Measurements from ENCODE around the gene PEF1.

Gene PEF1

GRCh38 chr1:31620631-31621497 is 23.8 kb downstream of the PEF1 start:
- H3K27ac ChIP-seq (ENCODE audit: low read depth, low read length) = no peak overlapping the region
- H3K4me3 ChIP-seq (ENCODE audit: low read depth, low read length) = no peak overlapping the region
- H3K27me3 ChIP-seq (ENCODE audit: control insufficient read depth, insufficient read depth, low read length) = peaks cover 29% of the 10 kb centered on the region
- 0 out of 2 replicates have a peak, but pooled peaks cover 4% of the 10 kb centered on the region for H3K4me1 ChIP-seq (ENCODE audit: control insufficient read depth, insufficient read depth, low read length)
- no peak overlapping the region for H3K9ac ChIP-seq (ENCODE audit: low read depth, low read length)
- H3K9me3 ChIP-seq (ENCODE audit: control insufficient read depth, insufficient read depth, low read length) = no peaks in the 10 kb centered on the region
- H3K36me3 ChIP-seq (ENCODE audit: control insufficient read depth, insufficient read depth, low read length) = no peaks in the 10 kb centered on the region

DNA sequence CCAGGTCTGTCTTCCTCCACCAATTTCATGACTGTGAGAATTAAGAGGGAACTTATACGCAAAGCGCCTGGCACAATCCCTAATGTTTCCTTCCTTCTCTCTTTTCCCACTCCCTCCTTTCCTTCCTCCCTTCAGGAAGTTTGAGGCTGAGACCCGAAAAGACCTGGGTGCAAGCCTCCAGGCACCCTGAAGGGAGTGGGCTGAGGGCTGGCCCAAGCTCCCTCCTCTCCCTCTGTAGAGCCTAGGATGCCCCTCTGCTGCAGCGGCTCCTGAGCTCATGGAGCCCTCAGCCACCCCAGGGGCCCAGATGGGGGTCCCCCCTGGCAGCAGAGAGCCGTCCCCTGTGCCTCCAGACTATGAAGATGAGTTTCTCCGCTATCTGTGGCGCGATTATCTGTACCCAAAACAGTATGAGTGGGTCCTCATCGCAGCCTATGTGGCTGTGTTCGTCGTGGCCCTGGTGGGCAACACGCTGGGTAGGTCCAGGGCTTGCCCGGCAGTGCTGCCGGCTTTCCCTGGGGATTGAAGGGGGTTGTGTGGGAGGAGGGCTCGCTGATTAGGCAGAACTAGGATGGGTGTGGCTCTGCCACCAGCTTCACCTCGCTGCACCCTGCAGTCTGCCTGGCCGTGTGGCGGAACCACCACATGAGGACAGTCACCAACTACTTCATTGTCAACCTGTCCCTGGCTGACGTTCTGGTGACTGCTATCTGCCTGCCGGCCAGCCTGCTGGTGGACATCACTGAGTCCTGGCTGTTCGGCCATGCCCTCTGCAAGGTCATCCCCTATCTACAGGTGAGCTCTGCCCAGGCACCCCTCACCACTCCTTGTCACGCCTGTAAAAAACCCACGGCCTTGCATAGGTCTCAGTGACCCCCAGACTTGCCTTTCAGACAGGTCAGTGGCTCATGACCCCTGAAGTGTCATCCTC is 25.5 kb downstream of the PEF1 start:
- Histone ChIP-seq H3K36me3 (ENCODE audit: control insufficient read depth, insufficient read depth, low read length) (no peaks in the 10 kb centered on the region), H3K4me1 (ENCODE audit: control insufficient read depth, insufficient read depth, low read length) (peaks cover 7% of the 10 kb centered on the region; the same call in 1 of the 2 replicates), H3K9me3 (ENCODE audit: control insufficient read depth, insufficient read depth, low read length) (no peaks in the 10 kb centered on the region), H3K4me3 (ENCODE audit: low read depth, low read length) (no peak overlapping the region), H3K9ac (ENCODE audit: low read depth, low read length) (no peak overlapping the region), H3K27me3 (ENCODE audit: control insufficient read depth, insufficient read depth, low read length) (peaks cover 31% of the 10 kb centered on the region), H3K27ac (ENCODE audit: low read depth, low read length) (no peak overlapping the region)

DNA sequence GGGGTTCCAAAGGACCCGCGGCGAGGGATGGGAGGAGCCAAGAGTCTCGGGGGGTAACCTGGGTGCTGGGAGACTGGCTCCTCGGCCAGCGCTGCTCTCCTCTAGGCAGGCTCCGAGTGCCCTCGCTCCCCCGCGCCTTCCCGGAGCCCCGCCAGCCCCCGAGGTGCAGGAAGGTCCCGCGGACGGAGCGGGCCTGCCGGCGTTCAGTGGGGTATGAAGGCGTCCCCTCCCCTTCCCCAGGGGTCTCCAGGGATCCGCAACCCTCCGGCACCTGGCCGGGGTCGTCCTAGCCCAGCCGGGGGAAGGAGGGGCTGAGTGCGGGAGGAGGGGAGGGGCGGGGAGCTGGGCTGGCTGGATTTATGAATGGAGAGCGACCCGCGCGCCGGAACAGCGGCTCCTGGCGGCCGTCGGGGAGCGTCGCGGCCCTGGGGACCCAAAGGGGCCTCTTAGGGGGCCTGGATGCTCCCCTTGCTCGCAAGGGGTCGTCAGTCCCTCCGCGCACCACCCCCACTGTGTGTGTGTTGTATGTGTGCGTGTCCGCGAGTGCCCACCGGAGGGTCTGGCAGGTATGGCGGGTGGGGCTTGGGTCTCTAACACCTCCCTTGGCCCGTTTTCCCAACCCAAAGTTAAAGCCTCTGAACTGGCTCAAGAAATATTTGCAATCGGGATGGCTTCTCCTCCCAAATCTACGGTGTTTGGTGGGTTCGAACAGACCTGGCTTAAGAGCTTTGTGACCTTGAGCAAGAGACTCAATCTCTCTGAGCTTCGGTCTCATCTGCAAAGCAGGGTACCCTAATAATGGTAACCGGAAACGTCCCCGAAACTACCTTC is 26.5 kb downstream of the PEF1 start:
- Histone ChIP-seq H3K27ac (ENCODE audit: low read depth, low read length) (no peak overlapping the region), H3K27me3 (ENCODE audit: control insufficient read depth, insufficient read depth, low read length) (peaks cover 31% of the 10 kb centered on the region), H3K4me3 (ENCODE audit: low read depth, low read length) (peak overlapping the region; percentile 76), H3K9ac (ENCODE audit: low read depth, low read length) (no peak overlapping the region), H3K36me3 (ENCODE audit: control insufficient read depth, insufficient read depth, low read length) (no peaks in the 10 kb centered on the region), H3K9me3 (ENCODE audit: control insufficient read depth, insufficient read depth, low read length) (no peaks in the 10 kb centered on the region), H3K4me1 (ENCODE audit: control insufficient read depth, insufficient read depth, low read length) (peaks cover 8% of the 10 kb centered on the region; the same call in 1 of the 2 replicates)

DNA sequence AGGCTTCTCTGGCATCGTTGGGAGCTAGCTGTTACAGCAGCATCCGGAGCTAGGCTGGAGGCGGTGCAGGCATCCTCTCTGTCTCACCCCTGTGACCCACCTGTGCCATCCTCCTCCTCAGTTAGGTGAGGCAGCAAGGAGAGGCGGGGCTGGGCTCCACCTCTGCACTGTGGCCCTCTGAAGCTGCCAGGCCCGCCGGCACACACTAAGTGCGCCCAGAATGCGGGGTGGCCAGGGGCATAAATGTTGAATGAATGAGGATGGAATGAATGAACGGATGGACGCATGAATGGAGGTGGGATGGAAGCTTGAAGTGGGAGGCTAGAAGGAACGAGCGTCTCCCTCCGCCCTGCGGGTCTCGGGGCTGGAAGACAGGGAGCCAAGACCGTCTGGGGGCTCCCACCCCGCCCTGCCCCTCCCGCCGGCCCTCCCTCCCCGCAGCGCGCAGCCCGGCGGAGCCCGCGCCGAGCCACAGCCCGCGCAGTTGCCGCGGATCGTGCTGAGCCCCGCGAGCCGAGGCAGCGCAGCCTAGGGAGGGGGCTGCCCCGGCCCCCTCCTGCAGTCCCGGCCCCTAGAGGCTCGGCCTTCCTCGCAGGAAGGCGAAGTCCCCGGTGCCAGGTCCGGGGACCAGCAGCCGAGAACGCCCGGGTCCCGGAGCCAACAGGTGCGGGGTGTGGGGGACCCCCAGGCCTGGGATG is 27.3 kb downstream of the PEF1 start, which contains the start of gene HCRTR1:
Gene HCRTR1, plus strand, starts transcription at position 472 of the 698 bp plus-strand sequence. CDS start 1,504 bp downstream, outside the sequence.
- H3K27ac ChIP-seq (ENCODE audit: low read depth, low read length) = no peak within 1 kb of the TSS
- H3K9ac ChIP-seq (ENCODE audit: low read depth, low read length) = no peak within 1 kb of the TSS

DNA sequence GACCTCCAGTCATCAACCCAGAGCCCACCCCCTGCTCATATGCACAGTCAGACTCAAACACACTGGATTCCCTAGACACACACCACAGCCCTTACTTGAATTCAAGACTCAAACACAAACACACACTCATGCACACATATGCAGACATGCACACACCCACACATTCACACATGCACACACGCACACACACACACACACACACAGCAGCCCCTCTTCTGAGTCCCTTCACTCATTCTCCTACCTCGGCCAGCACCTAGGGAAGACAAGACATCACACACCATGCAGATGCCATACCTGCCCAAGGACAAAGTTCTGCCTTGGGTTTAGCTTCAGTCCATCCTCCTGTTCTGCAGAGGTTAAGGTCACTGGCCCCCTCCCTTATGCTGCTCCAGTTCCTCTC is 28.7 kb downstream of the PEF1 start:
- Histone ChIP-seq H3K27me3 (ENCODE audit: control insufficient read depth, insufficient read depth, low read length) (peaks cover 31% of the 10 kb centered on the region), H3K9ac (ENCODE audit: low read depth, low read length) (no peak overlapping the region), H3K36me3 (ENCODE audit: control insufficient read depth, insufficient read depth, low read length) (no peaks in the 10 kb centered on the region), H3K4me3 (ENCODE audit: low read depth, low read length) (no peak overlapping the region), H3K9me3 (ENCODE audit: control insufficient read depth, insufficient read depth, low read length) (no peaks in the 10 kb centered on the region), H3K4me1 (ENCODE audit: control insufficient read depth, insufficient read depth, low read length) (peaks cover 8% of the 10 kb centered on the region; the same call in 1 of the 2 replicates), H3K27ac (ENCODE audit: low read depth, low read length) (no peak overlapping the region)

More for the DNA sequence above, 27.3 kb downstream of the PEF1 start, which contains the start of gene HCRTR1:
- Histone ChIP-seq H3K27me3 (ENCODE audit: control insufficient read depth, insufficient read depth, low read length) (peaks cover 31% of the 10 kb centered on the region), H3K4me1 (ENCODE audit: control insufficient read depth, insufficient read depth, low read length) (peaks cover 8% of the 10 kb centered on the region; the same call in 1 of the 2 replicates), H3K36me3 (ENCODE audit: control insufficient read depth, insufficient read depth, low read length) (no peaks in the 10 kb centered on the region), H3K4me3 (ENCODE audit: low read depth, low read length) (peak within 1 kb of the TSS; percentile 76), H3K9me3 (ENCODE audit: control insufficient read depth, insufficient read depth, low read length) (no peaks in the 10 kb centered on the region)

DNA sequence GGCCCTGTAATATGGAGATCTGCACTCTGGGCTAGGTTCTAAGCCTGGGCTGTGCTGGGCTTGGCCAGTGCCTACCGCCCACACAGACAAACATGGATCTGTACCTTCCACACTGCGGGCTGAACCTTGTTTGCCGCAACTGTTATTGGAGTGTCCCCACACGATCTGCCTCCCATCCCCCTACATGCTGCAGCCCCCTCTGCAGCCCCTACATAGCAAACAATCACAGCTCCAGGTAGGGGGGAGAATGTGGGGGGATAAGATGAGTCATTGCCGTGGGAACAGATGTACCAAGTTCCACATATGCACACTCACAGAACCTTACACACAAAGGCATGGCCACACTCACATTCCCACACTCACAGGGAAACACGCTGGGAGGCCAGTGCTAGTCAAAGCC is 29.3 kb downstream of the PEF1 start:
- Histone ChIP-seq H3K36me3 (ENCODE audit: control insufficient read depth, insufficient read depth, low read length) (no peaks in the 10 kb centered on the region), H3K27me3 (ENCODE audit: control insufficient read depth, insufficient read depth, low read length) (peaks cover 31% of the 10 kb centered on the region), H3K9ac (ENCODE audit: low read depth, low read length) (no peak overlapping the region), H3K4me1 (ENCODE audit: control insufficient read depth, insufficient read depth, low read length) (peaks cover 8% of the 10 kb centered on the region; the same call in 1 of the 2 replicates), H3K4me3 (ENCODE audit: low read depth, low read length) (no peak overlapping the region), H3K9me3 (ENCODE audit: control insufficient read depth, insufficient read depth, low read length) (no peaks in the 10 kb centered on the region), H3K27ac (ENCODE audit: low read depth, low read length) (no peak overlapping the region)

- no peaks in the 10 kb centered on the region for H3K36me3 ChIP-seq (ENCODE audit: control insufficient read depth, insufficient read depth, low read length)
- H3K9ac ChIP-seq (ENCODE audit: low read depth, low read length) = no peak overlapping the region
- no peak overlapping the region for H3K4me3 ChIP-seq (ENCODE audit: low read depth, low read length)
- no peaks in the 10 kb centered on the region for H3K9me3 ChIP-seq (ENCODE audit: control insufficient read depth, insufficient read depth, low read length)
- no peak overlapping the region for H3K27ac ChIP-seq (ENCODE audit: low read depth, low read length)
- peaks cover 8% of the 10 kb centered on the region; the same call in 1 of the 2 replicates for H3K4me1 ChIP-seq (ENCODE audit: control insufficient read depth, insufficient read depth, low read length)
- H3K27me3 ChIP-seq (ENCODE audit: control insufficient read depth, insufficient read depth, low read length) = peaks cover 31% of the 10 kb centered on the region
These were observed 30.2 kb downstream of the PEF1 start for GRCh38 chr1:31614414-31615005.

DNA sequence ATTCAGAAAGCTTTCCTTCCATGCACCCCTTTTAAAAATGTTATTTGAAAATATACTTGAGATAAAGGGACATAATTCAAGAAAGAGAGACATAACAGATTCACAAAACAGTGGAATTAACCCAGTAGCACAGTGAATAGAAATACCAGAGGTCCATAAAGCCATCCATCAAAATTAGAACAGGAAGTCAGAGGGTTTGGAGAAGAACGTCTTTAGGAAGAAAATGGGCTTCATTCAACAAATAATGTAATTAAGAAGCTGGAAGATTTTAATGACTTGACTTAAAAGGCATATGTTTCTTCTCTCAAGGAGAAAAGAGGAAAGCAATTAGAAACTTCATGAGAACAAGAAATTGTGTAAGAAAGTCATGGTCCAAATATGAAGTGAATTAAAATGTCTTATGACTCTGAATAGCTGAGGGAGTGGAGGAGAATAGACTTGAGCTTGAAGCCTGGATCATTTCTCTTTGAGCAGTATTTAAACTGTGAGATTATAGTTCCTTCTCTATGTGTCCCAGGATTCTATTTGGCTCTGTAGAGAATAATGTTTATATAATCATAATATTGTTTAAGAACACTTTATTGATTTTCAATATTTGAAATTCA is 35.1 kb downstream of the PEF1 start:
- H3K27ac ChIP-seq (ENCODE audit: low read depth, low read length) = no peak overlapping the region
- H3K36me3 ChIP-seq (ENCODE audit: control insufficient read depth, insufficient read depth, low read length) = no peaks in the 10 kb centered on the region
- H3K9ac ChIP-seq (ENCODE audit: low read depth, low read length) = no peak overlapping the region
- no peaks in the 10 kb centered on the region for H3K9me3 ChIP-seq (ENCODE audit: control insufficient read depth, insufficient read depth, low read length)
- no peaks in the 10 kb centered on the region for H3K27me3 ChIP-seq (ENCODE audit: control insufficient read depth, insufficient read depth, low read length)
- H3K4me3 ChIP-seq (ENCODE audit: low read depth, low read length) = no peak overlapping the region
- peaks cover 4% of the 10 kb centered on the region; the same call in 1 of the 2 replicates for H3K4me1 ChIP-seq (ENCODE audit: control insufficient read depth, insufficient read depth, low read length)

GRCh38 chr1:31607360-31607759 is 37.3 kb downstream of the PEF1 start:
- Histone ChIP-seq H3K9me3 (ENCODE audit: control insufficient read depth, insufficient read depth, low read length) (no peaks in the 10 kb centered on the region), H3K4me3 (ENCODE audit: low read depth, low read length) (no peak overlapping the region), H3K27ac (ENCODE audit: low read depth, low read length) (no peak overlapping the region), H3K9ac (ENCODE audit: low read depth, low read length) (no peak overlapping the region), H3K36me3 (ENCODE audit: control insufficient read depth, insufficient read depth, low read length) (no peaks in the 10 kb centered on the region), H3K27me3 (ENCODE audit: control insufficient read depth, insufficient read depth, low read length) (no peaks in the 10 kb centered on the region), H3K4me1 (ENCODE audit: control insufficient read depth, insufficient read depth, low read length) (no peaks in the 10 kb centered on the region)

Data from HUES48 (cell line).